ENCODE measurements around the gene RGS6. TPM values are rescaled to one million over a fixed set of nuclear protein-coding genes. Genes with fewer than 3 reads are reported as not detected.

Gene RGS6
- total and polyA plus RNA-seq, 8 donors, result 0.06 to 0.47 (median 0.20) TPM; not detected in 1

DNA sequence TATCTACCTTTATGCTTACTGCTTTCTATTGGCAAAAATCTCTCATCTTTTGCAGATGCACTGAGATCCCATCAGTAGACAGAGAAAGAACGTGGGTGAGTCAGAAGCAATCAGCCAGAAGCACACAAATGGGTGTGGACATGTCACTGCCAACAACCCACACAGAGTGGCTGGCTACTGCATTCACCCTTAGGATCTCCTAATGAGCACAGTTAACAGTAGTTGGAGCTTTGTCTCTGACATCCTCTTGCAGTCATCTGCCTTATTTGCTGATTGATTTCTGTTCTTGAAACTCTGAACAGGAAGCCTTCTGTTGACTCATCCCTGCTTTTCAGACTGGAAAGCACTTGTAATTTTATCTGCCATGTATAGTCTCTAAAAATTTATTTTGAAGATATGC is 117.2 kb downstream of the RGS6 start:
- no peaks in the 10 kb centered on the region for H3K4me1 ChIP-seq
- H3K9me3 ChIP-seq, result no peaks in the 10 kb centered on the region
- TF ChIP-seq, protein P1, sequence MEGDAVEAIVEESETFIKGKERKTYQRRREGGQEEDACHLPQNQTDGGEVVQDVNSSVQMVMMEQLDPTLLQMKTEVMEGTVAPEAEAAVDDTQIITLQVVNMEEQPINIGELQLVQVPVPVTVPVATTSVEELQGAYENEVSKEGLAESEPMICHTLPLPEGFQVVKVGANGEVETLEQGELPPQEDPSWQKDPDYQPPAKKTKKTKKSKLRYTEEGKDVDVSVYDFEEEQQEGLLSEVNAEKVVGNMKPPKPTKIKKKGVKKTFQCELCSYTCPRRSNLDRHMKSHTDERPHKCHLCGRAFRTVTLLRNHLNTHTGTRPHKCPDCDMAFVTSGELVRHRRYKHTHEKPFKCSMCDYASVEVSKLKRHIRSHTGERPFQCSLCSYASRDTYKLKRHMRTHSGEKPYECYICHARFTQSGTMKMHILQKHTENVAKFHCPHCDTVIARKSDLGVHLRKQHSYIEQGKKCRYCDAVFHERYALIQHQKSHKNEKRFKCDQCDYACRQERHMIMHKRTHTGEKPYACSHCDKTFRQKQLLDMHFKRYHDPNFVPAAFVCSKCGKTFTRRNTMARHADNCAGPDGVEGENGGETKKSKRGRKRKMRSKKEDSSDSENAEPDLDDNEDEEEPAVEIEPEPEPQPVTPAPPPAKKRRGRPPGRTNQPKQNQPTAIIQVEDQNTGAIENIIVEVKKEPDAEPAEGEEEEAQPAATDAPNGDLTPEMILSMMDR (IDR thresholded peaks at IDR 0.05), result no peak
- intact Hi-C loops (cut with DNase I), result no loop called here
- no peak for DNase-seq
- no peak for FAIRE-seq
- no peaks in the 10 kb centered on the region for H3K36me3 ChIP-seq
- WGBS, 2 donors, result 12 to 42% methylated on average over 1 of the region's 1 CpG
- no peak for ATAC-seq
- H3K4me3 ChIP-seq, result no peak overlapping the region
- no peak overlapping the region for H3K27ac ChIP-seq
- H3K27me3 ChIP-seq, result peaks cover 0 to 4% (median 0%) of the 10 kb centered on the region in 4 donors

DNA sequence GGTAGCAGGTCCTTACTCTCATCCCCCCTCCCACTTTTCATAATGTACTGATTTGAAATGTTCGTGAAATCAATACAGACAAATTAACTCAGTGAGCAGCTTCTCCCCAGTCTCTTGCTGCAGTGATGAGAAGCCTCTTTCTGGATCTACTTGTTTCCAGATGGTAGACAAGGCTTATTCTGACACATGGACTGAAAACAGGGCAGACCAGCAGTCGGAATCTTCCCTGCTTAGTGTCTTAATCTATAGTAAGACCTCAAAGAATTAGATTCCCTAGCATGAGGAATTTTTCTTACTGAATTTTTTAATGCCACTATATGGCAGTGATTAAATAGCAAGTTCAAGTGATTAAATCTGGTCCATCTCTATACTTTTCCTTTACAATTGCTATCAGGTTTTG is 120.1 kb downstream of the RGS6 start:
- Histone ChIP-seq H3K4me3 (no peak overlapping the region), H3K9me3 (no peaks in the 10 kb centered on the region), H3K36me3 (no peaks in the 10 kb centered on the region), H3K27ac (no peak overlapping the region), H3K4me1 (no peaks in the 10 kb centered on the region), H3K27me3 (peaks cover 0 to 4% (median 0%) of the 10 kb centered on the region in 4 donors)
- no peak for FAIRE-seq
- ATAC-seq, result no peak
- intact Hi-C loops (cut with DNase I), result no loop called here
- TF ChIP-seq, protein P1 (IDR thresholded peaks at IDR 0.05), result no peak
- WGBS, 2 donors, result 47 to 52% methylated on average over 2 of the region's 2 CpGs
- DNase-seq, result no peak

DNA sequence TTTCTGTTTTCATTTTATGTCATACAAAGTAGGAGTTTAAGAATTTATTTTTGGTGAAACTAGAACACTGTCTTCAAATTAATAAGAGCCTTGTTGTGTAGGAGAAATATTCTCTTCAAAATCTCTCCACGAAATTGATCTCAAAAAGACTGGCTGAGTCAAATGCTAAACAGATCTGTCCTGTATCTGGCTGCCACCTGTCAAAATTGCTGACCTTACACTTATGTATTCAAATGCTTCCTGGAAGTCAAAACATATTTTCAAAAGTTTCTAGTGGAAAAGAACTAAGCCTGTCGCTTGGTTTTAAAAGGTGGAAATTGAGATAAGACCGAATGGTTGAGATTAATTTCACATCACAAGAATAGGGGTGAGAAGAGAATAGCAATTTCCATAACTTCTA is 121.4 kb downstream of the RGS6 start:
- no peak for FAIRE-seq
- Histone ChIP-seq H3K27me3 (no peaks in the 10 kb centered on the region), H3K9me3 (no peaks in the 10 kb centered on the region), H3K4me3 (no peak overlapping the region), H3K4me1 (no peaks in the 10 kb centered on the region), H3K36me3 (no peaks in the 10 kb centered on the region), H3K27ac (no peak overlapping the region)
- WGBS, 2 donors, result 46 to 50% methylated on average over 3 of the region's 3 CpGs
- no peak for ATAC-seq
- intact Hi-C loops (cut with DNase I), result no loop called here
- no peak for DNase-seq
- TF ChIP-seq, protein P1 (IDR thresholded peaks at IDR 0.05), result no peak

DNA sequence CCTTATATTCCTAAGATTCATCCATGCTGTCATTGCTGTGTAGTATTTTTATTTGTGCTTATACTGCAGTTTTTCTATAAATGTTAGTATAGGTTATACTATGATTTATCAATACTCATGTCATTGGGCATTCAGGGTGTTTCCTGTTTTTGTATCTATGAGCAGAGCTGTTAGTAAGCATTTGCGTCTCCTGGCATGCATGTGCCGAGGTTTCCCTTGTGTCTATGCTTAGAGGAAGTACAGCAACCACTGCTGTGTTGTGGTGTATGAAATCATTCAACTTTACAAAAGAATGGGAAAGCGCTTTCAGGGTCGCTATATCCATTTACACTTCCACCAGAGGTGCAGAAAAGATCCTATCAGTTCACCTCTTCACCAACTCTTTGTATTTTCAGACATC is 122.7 kb downstream of the RGS6 start:
- no peak for FAIRE-seq
- ATAC-seq, result no peak
- Histone ChIP-seq H3K27me3 (no peaks in the 10 kb centered on the region), H3K4me1 (no peaks in the 10 kb centered on the region), H3K27ac (no peak overlapping the region), H3K9me3 (no peaks in the 10 kb centered on the region), H3K4me3 (no peak overlapping the region), H3K36me3 (no peaks in the 10 kb centered on the region)
- WGBS, 2 donors, result 64 to 72% methylated on average over 4 of the region's 4 CpGs
- intact Hi-C loops (cut with DNase I), result no loop called here
- DNase-seq, result no peak
- TF ChIP-seq, protein P1 (IDR thresholded peaks at IDR 0.05), result no peak

DNA sequence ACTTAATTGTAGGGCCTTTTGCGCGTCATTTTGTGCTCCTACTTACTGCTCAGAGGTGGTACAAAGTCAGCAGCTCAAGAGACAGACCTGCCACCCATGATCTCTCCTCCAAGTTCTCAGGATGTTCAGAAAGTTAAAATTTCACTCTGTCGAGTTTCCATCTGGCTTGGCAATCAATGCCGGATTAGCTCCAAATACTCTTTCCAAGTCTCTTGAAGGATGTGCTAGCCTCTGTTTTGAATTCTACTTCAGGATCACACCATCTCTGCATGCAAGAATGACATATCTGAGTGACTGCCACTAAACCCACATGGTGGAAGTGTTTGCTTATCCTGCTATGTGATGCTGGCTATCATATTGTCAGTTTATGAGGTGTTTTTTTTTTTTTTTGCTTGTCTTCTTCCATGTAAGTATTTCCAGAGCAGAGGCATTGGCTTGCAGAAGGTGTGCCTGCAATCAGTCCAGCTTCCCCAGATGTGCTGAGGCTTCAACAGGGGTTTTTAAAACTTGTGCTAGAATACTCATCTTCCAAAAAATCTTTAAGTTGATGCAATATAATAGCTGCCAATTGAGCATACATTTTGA is 125.6 kb downstream of the RGS6 start:
- DNase-seq, result no peak

More for the DNA sequence above, 125.6 kb downstream of the RGS6 start:
- no peak overlapping the region for H3K27ac ChIP-seq
- intact Hi-C loops (cut with DNase I), result no loop called here
- H3K27me3 ChIP-seq, result no peaks in the 10 kb centered on the region
- no peaks in the 10 kb centered on the region for H3K9me3 ChIP-seq
- no peaks in the 10 kb centered on the region for H3K4me1 ChIP-seq
- ATAC-seq (no peak), FAIRE-seq (no peak)
- TF ChIP-seq, protein P1 (IDR thresholded peaks at IDR 0.05), result no peak
- no peak overlapping the region for H3K4me3 ChIP-seq
- no peaks in the 10 kb centered on the region for H3K36me3 ChIP-seq
- 78 to 86% methylated on average over 4 of the region's 4 CpGs for WGBS, 2 donors

Measured in pancreas (tissue), 10 donors.